HG03342 (cell line): ENCODE results near the gene RALGAPA2.

Experiments
- ATAC-seq: cut with Tn5 transposase; IDR thresholded peaks from one replicate; pipeline ENCODE4 v1.9.1; 2021; ENCODE audit warnings: mild to moderate bottlenecking, moderate library complexity; ENCODE audit not compliant: unreplicated experiment

Gene RALGAPA2

GRCh38 chr20:20413810-20414281 lies 298.6 kb downstream of the RALGAPA2 start:
- no peak for ATAC-seq

- ATAC-seq: no peak
These were observed 299.7 kb downstream of the RALGAPA2 start for GRCh38 chr20:20412750-20413149.

GRCh38 chr20:20411836-20412235 lies 300.6 kb downstream of the RALGAPA2 start:
- ATAC-seq: no peak

GRCh38 chr20:20411402-20411801 lies 301.0 kb downstream of the RALGAPA2 start:
- no peak for ATAC-seq

GRCh38 chr20:20410678-20411077 lies 301.8 kb downstream of the RALGAPA2 start:
- no peak for ATAC-seq

GRCh38 chr20:20409331-20409730 lies 303.1 kb downstream of the RALGAPA2 start:
- ATAC-seq: no peak

GRCh38 chr20:20407891-20408805 lies 304.3 kb downstream of the RALGAPA2 start:
- no peak for ATAC-seq

- no peak for ATAC-seq
These were observed 306.1 kb downstream of the RALGAPA2 start for GRCh38 chr20:20406306-20406705.

- ATAC-seq: no peak
These were observed 306.8 kb downstream of the RALGAPA2 start for GRCh38 chr20:20405623-20406022.

- ATAC-seq: no peak
These were observed 307.8 kb downstream of the RALGAPA2 start for GRCh38 chr20:20404633-20405032.

- ATAC-seq: no peak
These were observed 310.5 kb downstream of the RALGAPA2 start for GRCh38 chr20:20401991-20402390.

GRCh38 chr20:20399531-20400500 lies 312.6 kb downstream of the RALGAPA2 start:
- no peak for ATAC-seq

GRCh38 chr20:20398123-20398522 lies 314.3 kb downstream of the RALGAPA2 start:
- no peak for ATAC-seq

- no peak for ATAC-seq
These were observed 315.6 kb downstream of the RALGAPA2 start for GRCh38 chr20:20396794-20397193.

GRCh38 chr20:20395903-20396568 lies 316.4 kb downstream of the RALGAPA2 start:
- ATAC-seq: no peak

GRCh38 chr20:20395087-20395486 lies 317.4 kb downstream of the RALGAPA2 start:
- no peak for ATAC-seq

GRCh38 chr20:20393207-20394120 lies 319.0 kb downstream of the RALGAPA2 start:
- ATAC-seq: no peak

- ATAC-seq: no peak
These were observed 320.7 kb downstream of the RALGAPA2 start for GRCh38 chr20:20391766-20392165.

GRCh38 chr20:20391115-20391514 lies 321.3 kb downstream of the RALGAPA2 start:
- ATAC-seq: no peak

- no peak for ATAC-seq
These were observed 322.1 kb downstream of the RALGAPA2 start for GRCh38 chr20:20390393-20390792.
